Mesendoderm (in vitro differentiated cells): ENCODE measurements around the gene COX5A.

Experiments used
- DNase-seq: peaks from one replicate; pipeline ENCODE4 v3.0.0; 2013
- H2AK5ac ChIP-seq: 2 replicates; pipeline ENCODE4 v1.6.1; 2013; ENCODE audit warnings: low read length, inconsistent platforms
- H2BK120ac ChIP-seq: 2 replicates; pipeline ENCODE4 v1.6.1; 2013; ENCODE audit warnings: low read depth, mild to moderate bottlenecking, low read length, moderate library complexity, mixed read lengths
- H2BK15ac ChIP-seq: replicated peaks from 2 replicates; pipeline ENCODE4 v1.6.1; 2013; ENCODE audit warnings: low read depth, mild to moderate bottlenecking, moderate library complexity
- H2BK5ac ChIP-seq: 2 replicates; pipeline ENCODE4 v1.6.1; 2013; ENCODE audit warnings: low read length, inconsistent platforms
- H3K18ac ChIP-seq: 2 replicates; pipeline ENCODE4 v1.6.1; 2013; ENCODE audit warnings: mild to moderate bottlenecking, low read length, mixed read lengths
- H3K23ac ChIP-seq: one replicate; pipeline ENCODE4 v1.6.1; 2013; ENCODE audit warnings: low read length
- H3K27ac ChIP-seq: 2 replicates; pipeline ENCODE4 v1.5.1; 2013; ENCODE audit warnings: low read depth, mild to moderate bottlenecking, inconsistent platforms, low read length, moderate library complexity
- H3K27me3 ChIP-seq: 2 replicates; pipeline ENCODE4 v1.6.1; 2013; ENCODE audit warnings: low read length, control low read depth, mild to moderate bottlenecking, inconsistent platforms; ENCODE audit not compliant: insufficient read depth, poor library complexity
- H3K36me3 ChIP-seq: 2 replicates; pipeline ENCODE4 v1.6.1; 2013; ENCODE audit warnings: low read length, inconsistent platforms; ENCODE audit not compliant: control insufficient read depth, insufficient read depth
- H3K4ac ChIP-seq: one replicate; pipeline ENCODE4 v1.6.1; 2013; ENCODE audit warnings: low read depth, mild to moderate bottlenecking, low read length, moderate library complexity
- H3K4me1 ChIP-seq: 2 replicates; pipeline ENCODE4 v1.6.1; 2013; ENCODE audit warnings: low read depth, low read length, inconsistent platforms; ENCODE audit not compliant: control insufficient read depth
- H3K4me2 ChIP-seq: 2 replicates; pipeline ENCODE4 v1.6.1; 2013; ENCODE audit warnings: low read length
- H3K4me3 ChIP-seq: 2 replicates; pipeline ENCODE4 v1.5.1; 2013; ENCODE audit warnings: mild to moderate bottlenecking, low read length
- H3K56ac ChIP-seq: one replicate; pipeline ENCODE4 v1.6.1; 2013; ENCODE audit warnings: low read length
- H3K79me1 ChIP-seq: 2 replicates; pipeline ENCODE4 v1.6.1; 2013; ENCODE audit warnings: low read length, inconsistent platforms
- H3K79me2 ChIP-seq: 2 replicates; pipeline ENCODE4 v1.6.1; 2013; ENCODE audit warnings: mild to moderate bottlenecking, low read length; ENCODE audit not compliant: control insufficient read depth, insufficient read depth
- H3K9ac ChIP-seq: 2 replicates; pipeline ENCODE4 v1.6.1; 2013; ENCODE audit warnings: low read length, inconsistent platforms
- H4K5ac ChIP-seq: one replicate; pipeline ENCODE4 v1.6.1; 2013; ENCODE audit warnings: low read length
- H4K8ac ChIP-seq: one replicate; pipeline ENCODE4 v1.6.1; 2013; ENCODE audit warnings: low read depth, mild to moderate bottlenecking, control low read depth, low read length, moderate library complexity
- WGBS: extraction: QIAGEN DNeasy Blood & Tissue Kit; methylation state at CpG from one replicate; pipeline ENCODE4 v1.1.7; 2013; ENCODE audit warnings: low lambda C conversion rate, missing lambda C conversion rate; ENCODE audit not compliant: insufficient coverage; ENCODE audit errors: extremely low coverage; 5-methylcytosine and 5-hydroxymethylcytosine counted together

Gene COX5A

DNA sequence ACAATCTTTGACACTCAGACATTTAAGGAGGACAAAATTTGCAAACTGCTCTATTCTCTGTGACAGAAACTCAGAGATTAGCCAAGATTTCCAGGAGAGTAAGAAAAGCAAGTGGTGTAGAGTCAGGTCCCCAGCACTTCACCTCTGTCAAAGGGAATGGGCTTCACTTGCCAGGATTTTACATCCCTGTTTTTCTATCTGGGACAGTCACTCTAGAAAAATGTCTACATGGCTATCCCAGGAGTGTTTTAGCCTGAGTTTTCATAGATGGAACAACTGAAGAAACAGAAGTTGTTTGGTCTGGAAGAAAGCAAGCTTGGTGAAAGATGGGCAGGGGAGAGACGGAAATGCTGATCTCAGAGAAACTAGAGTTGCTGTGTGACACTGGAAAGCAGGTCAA is 34.2 kb downstream of the COX5A start:
- peaks cover 3% of the 10 kb centered on the region for H3K4me1 ChIP-seq
- H3K9ac ChIP-seq = no peak overlapping the region
- no peak for DNase-seq
- WGBS = no CpG with 5 or more reads among the region's 1 CpG
- no peak overlapping the region for H3K23ac ChIP-seq
- peaks cover 10% of the 10 kb centered on the region for H3K79me1 ChIP-seq
- peaks cover 10% of the 10 kb centered on the region for H3K79me2 ChIP-seq
- H2BK120ac ChIP-seq = no peak overlapping the region
- H2BK5ac ChIP-seq = no peak overlapping the region
- no peak overlapping the region for H3K56ac ChIP-seq
- H3K27me3 ChIP-seq = no peaks in the 10 kb centered on the region
- H3K4me2 ChIP-seq = no peak overlapping the region
- H4K8ac ChIP-seq = no peak overlapping the region
- no peak overlapping the region for H2AK5ac ChIP-seq
- H2BK15ac ChIP-seq = no peak overlapping the region
- H4K5ac ChIP-seq = no peak overlapping the region
- peaks cover 19% of the 10 kb centered on the region for H3K36me3 ChIP-seq
- H3K4me3 ChIP-seq = no peak overlapping the region
- H3K27ac ChIP-seq = no peak overlapping the region
- H3K18ac ChIP-seq = no peak overlapping the region
- H3K4ac ChIP-seq = no peak overlapping the region

DNA sequence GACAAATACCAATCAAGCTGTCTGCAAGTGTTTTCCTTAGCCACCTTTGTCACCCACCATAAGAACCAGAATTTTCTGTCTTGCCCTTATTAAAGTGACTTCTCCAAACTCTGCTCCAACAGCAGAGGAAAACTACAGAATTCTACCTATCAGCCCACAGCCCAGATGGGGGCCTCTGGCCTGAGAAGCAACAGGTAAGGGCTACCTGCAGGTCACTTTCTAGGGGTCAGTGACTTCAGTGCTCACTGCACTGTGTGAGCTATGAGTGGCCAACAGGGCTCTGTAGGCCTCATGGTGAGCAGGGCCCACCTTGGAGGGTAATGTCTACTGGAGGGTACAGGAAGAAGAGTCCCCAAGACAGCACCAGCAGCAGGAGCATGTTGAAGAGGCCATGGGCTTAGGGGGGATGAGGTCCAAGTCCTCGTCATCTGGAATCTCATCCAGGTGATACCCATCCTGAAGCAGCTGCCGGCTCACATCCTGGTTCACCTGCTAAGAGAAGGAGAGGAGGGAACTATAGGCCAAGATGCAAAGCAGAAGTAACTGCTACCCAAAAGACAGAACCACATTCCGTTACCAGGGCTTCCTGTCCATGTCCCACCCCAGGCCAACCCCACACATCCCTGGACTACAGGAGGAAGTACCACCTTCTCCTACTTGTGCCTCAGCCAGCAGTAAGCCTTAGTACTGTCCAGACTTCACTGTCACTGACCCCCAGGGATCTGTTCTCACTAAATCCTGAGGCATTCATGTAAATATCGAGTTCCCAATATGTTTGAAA is 35.4 kb downstream of the COX5A start:
- no peak for DNase-seq
- Histone ChIP-seq H3K4me2 (no peak overlapping the region), H3K79me2 (peaks cover 10% of the 10 kb centered on the region), H2BK120ac (no peak overlapping the region), H3K18ac (no peak overlapping the region), H3K23ac (no peak overlapping the region), H3K56ac (no peak overlapping the region), H3K9ac (no peak overlapping the region), H3K79me1 (peaks cover 10% of the 10 kb centered on the region), H4K8ac (no peak overlapping the region), H2BK5ac (no peak overlapping the region), H3K4me3 (no peak overlapping the region), H2BK15ac (no peak overlapping the region), H4K5ac (no peak overlapping the region), H3K4ac (no peak overlapping the region), H3K4me1 (peaks cover 3% of the 10 kb centered on the region), H3K36me3 (peaks cover 19% of the 10 kb centered on the region), H2AK5ac (no peak overlapping the region), H3K27ac (no peak overlapping the region), H3K27me3 (no peaks in the 10 kb centered on the region)
- no CpG with 5 or more reads among the region's 4 CpGs for WGBS

- H3K36me3 ChIP-seq = peaks cover 19% of the 10 kb centered on the region
- no peak overlapping the region for H2BK5ac ChIP-seq
- no peak overlapping the region for H2BK120ac ChIP-seq
- H3K79me1 ChIP-seq = peaks cover 10% of the 10 kb centered on the region
- H4K8ac ChIP-seq = no peak overlapping the region
- no peak overlapping the region for H3K4me3 ChIP-seq
- H3K4me2 ChIP-seq = no peak overlapping the region
- no peak overlapping the region for H3K18ac ChIP-seq
- peak; percentile 49 for DNase-seq
- H3K27me3 ChIP-seq = no peaks in the 10 kb centered on the region
- H2AK5ac ChIP-seq = no peak overlapping the region
- no peak overlapping the region for H4K5ac ChIP-seq
- peaks cover 10% of the 10 kb centered on the region for H3K79me2 ChIP-seq
- H3K27ac ChIP-seq = no peak overlapping the region
- H3K4me1 ChIP-seq = peaks cover 3% of the 10 kb centered on the region
- H2BK15ac ChIP-seq = no peak overlapping the region
- no CpG with 5 or more reads among the region's 5 CpGs for WGBS
- H3K56ac ChIP-seq = no peak overlapping the region
- no peak overlapping the region for H3K23ac ChIP-seq
- H3K4ac ChIP-seq = no peak overlapping the region
- H3K9ac ChIP-seq = no peak overlapping the region
These were observed 36.2 kb downstream of the COX5A start for GRCh38 chr15:74901612-74902063.

DNA sequence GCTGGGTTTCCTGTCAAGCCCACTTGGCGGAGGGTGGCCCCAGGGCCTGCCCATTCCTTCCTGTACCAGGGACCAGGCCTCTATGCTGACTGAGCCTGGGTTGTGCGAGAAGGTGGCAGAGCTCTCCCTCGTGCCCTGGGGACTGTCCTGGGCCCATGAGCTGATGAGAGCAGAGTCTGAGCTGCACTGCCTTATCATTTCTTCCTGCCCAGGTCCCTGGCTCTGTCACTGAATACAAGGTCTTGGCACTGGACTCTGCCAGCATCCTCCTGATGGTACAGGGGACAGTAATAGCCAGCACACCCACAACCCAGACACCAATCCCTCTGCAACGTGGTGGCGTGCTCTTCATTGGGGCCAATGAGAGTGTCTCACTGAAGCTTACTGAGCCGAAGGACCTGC is 40.6 kb downstream of the COX5A start:
- H4K5ac ChIP-seq = no peak overlapping the region

DNA sequence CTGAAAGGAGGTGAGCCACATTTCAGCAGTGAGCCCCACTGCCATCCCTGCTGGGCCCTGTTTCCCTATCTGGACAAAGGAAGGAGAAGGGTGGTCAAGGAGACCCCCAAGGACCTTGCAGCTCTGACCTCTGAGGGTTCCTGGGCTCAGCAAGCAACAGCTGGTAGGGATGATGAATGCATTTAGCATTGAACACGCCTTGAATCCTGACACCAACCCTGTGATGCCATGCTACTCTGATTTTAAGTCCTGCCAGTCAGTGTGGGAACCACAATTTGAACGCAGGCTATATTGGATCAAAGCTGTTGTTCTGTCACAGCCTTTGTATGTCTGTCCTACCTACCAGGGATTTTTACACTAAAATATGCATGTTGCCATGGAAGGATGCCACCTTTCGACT is 41.6 kb downstream of the COX5A start:
- Histone ChIP-seq H3K9ac (no peak overlapping the region), H3K36me3 (peaks cover 10% of the 10 kb centered on the region), H3K27me3 (no peaks in the 10 kb centered on the region), H3K4me1 (no peaks in the 10 kb centered on the region), H2BK5ac (no peak overlapping the region), H2BK120ac (no peak overlapping the region), H3K79me1 (no peaks in the 10 kb centered on the region), H3K56ac (no peak overlapping the region), H4K5ac (no peak overlapping the region), H4K8ac (no peak overlapping the region), H3K4me3 (no peak overlapping the region), H3K23ac (no peak overlapping the region), H2BK15ac (no peak overlapping the region), H3K27ac (no peak overlapping the region), H3K18ac (no peak overlapping the region), H3K79me2 (no peaks in the 10 kb centered on the region), H2AK5ac (no peak overlapping the region), H3K4ac (no peak overlapping the region), H3K4me2 (no peak overlapping the region)
- WGBS = no CpG with 5 or more reads among the region's 3 CpGs
- no peak for DNase-seq

More for the DNA sequence above, 40.6 kb downstream of the COX5A start:
- Histone ChIP-seq H4K8ac (no peak overlapping the region), H3K79me2 (no peaks in the 10 kb centered on the region), H3K4me3 (no peak overlapping the region), H3K56ac (no peak overlapping the region), H3K4ac (no peak overlapping the region), H3K36me3 (peaks cover 10% of the 10 kb centered on the region), H3K18ac (no peak overlapping the region), H2BK120ac (no peak overlapping the region), H3K27ac (no peak overlapping the region), H3K23ac (no peak overlapping the region), H3K79me1 (no peaks in the 10 kb centered on the region), H3K4me2 (no peak overlapping the region), H3K9ac (no peak overlapping the region), H3K27me3 (no peaks in the 10 kb centered on the region), H2AK5ac (no peak overlapping the region), H3K4me1 (no peaks in the 10 kb centered on the region), H2BK5ac (no peak overlapping the region), H2BK15ac (no peak overlapping the region)
- WGBS = no CpG with 5 or more reads among the region's 6 CpGs
- no peak for DNase-seq

DNA sequence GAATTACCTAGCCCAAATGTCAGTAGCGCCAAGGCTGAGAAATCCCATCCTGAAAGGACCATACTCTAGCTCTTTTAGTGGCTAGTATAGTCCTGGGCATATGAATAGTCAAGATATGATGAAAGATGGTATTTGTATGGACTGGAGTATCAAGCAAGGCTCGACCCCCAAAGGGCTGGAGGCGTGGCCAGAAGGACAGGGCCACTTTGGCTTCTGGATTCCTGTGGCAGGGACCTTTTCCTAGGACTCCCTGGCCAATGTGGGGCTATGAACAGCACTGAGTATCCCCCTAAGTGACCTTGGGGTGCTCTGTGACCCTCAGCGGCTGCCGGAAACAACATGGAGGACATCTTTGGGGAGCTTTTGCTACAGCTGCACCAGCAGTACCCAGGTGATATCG is 42.0 kb downstream of the COX5A start:
- Histone ChIP-seq H3K18ac (no peak overlapping the region), H3K36me3 (peaks cover 10% of the 10 kb centered on the region)
- no peak for DNase-seq

More for the DNA sequence above, 42.0 kb downstream of the COX5A start:
- no peak overlapping the region for H4K5ac ChIP-seq
- no peaks in the 10 kb centered on the region for H3K4me1 ChIP-seq
- H2BK15ac ChIP-seq = no peak overlapping the region
- H3K23ac ChIP-seq = no peak overlapping the region
- WGBS = no CpG with 5 or more reads among the region's 6 CpGs
- H2AK5ac ChIP-seq = no peak overlapping the region
- H3K79me1 ChIP-seq = no peaks in the 10 kb centered on the region
- H2BK120ac ChIP-seq = no peak overlapping the region
- H3K56ac ChIP-seq = no peak overlapping the region
- H3K4me2 ChIP-seq = no peak overlapping the region
- no peak overlapping the region for H2BK5ac ChIP-seq
- no peak overlapping the region for H3K9ac ChIP-seq
- no peak overlapping the region for H4K8ac ChIP-seq
- H3K27me3 ChIP-seq = no peaks in the 10 kb centered on the region
- H3K4ac ChIP-seq = no peak overlapping the region
- no peaks in the 10 kb centered on the region for H3K79me2 ChIP-seq
- H3K27ac ChIP-seq = no peak overlapping the region
- H3K4me3 ChIP-seq = no peak overlapping the region
